ENCODE measurements around the gene TBX1.

Gene TBX1

DNA sequence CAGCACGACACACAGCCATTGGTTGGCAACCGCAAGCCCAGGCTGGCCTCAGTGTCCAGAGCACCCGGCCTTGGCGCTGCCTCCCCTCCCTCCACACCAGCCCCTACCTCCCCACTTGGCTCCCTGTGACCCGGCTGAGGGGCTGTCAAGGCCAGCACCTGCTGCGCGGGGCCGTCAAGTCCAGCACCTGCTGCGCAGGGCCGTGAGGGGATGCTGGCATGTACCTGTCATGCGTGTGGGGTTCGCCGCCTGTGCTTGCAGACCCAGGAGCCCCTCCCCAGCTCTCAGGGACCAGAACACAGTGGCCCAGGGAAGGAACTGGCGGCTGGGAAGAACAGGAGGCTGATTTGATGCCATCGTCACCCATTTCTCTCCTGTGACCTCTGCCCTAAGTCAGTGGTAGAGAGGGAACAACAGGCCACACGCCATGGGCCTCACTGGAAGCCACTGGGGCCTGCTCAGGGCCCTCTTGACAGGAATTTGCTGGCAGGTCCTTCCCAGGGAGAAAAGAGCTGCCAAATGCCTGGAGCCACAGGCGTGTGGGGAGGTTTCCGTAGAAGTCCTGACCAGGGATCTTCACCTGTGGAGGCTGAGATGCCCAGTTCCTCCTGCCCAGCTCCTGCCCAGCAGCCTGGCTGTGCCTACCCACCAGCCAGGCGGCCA lies 37.6 kb downstream of the TBX1 start:
- DNase-seq (ENCODE audit: low read depth, low spot score), result no peak

DNA sequence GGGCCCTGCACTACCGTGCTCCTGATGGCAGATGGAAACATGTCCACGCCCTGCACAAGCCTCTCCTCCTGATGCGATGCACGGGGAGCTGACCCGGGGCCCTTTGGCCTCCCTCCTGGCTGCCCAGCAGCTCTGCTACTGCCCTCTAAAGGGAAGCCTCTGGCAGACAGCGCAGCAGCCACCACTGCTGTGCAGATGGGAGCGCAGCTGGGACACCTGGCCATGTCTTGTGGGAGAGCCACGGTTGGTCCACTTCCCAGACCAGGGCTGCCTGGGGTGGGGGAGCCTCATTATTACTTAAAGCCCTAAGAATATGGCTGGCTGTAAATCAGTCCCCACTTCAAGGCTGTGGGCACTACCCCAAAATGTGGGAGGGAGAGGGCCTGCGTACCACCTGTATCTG lies 38.3 kb downstream of the TBX1 start:
- no peak for DNase-seq (ENCODE audit: low read depth, low spot score)

DNA sequence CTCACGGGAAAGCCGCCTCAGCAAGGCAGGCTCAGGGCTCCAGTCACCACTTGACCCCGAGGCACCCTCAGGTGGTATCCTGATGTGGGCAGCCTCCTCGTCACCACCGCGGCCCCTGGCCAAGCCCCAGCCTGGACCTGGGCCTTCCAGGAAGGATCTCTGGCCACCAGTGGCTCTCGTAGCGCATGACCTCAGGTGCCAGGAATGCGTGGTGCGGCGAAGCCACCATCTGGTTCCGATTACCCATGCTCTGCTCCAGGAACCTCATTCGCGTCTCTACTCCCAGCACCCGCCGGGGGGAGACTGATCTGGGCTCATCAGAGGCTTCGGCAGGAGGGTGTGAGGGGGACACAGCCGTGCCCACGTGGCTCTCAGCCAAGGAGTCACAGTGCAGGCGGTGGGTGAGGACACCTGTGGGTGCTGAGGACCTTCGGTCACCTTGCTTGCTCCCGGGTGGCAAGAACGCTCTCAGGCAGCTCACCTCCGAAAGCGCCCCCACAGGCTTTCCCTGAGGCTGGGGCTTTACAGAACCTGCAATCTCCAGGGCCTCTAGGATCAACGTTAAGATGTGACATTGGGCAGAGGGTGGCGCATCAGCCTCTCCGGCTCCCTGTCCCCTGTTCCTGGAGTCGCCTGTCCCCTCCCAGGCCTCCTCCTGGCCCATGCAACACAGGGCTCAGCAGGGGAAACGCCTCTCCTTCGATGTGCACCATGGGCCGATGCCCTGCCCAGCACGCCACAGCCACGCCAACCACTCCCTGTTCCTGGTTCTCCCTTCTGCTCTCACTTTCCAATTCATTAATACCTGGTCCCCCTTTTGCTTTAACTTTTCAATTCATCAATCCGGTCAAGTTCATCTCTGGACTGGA lies 39.0 kb downstream of the TBX1 start:
- DNase-seq (ENCODE audit: low read depth, low spot score), result no peak

DNA sequence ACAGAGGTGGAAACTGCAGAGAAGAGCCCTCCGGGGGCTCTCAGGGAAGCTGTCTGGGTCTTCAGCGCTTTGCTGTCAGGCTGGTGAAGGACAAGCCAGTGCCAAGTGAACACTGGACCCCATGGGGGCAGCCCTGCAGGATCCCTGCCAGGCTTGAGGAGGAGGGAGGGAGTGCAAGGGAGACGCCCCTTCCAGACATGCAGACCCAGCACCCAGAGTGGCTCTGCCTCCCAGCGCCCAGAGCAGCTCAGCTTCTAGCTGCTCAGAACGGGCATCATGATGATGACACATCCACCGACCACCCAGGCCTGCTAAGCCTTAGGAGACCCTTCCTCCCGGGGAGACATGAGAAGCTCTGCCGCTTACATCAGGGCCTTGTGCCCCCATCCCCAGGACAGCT lies 39.7 kb downstream of the TBX1 start:
- DNase-seq (ENCODE audit: low read depth, low spot score), result no peak

DNA sequence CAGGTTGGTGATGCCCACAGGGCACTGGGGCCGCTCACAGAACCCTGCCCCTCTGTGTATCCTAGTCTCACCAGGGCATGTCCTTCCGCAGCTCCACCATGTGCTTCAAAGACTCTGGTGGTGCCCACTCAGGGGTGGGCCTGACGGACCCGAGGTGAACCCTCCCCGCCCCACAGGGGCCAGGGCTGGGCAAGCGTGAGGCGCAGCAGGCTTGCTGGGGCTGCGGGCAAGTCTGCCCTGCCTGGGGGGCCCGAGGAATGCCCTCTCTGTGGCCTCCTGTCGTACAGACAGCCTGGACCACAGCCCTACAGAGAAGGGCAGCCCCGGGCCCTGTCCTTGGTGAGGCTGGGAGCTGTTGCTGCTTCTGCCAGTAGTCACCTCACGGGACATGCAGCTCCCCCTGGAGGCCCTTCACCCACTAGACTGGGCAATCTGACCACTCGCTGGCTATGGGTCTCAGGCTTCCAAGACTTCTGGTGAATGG lies 40.2 kb downstream of the TBX1 start:
- no peak for DNase-seq (ENCODE audit: low read depth, low spot score)

DNA sequence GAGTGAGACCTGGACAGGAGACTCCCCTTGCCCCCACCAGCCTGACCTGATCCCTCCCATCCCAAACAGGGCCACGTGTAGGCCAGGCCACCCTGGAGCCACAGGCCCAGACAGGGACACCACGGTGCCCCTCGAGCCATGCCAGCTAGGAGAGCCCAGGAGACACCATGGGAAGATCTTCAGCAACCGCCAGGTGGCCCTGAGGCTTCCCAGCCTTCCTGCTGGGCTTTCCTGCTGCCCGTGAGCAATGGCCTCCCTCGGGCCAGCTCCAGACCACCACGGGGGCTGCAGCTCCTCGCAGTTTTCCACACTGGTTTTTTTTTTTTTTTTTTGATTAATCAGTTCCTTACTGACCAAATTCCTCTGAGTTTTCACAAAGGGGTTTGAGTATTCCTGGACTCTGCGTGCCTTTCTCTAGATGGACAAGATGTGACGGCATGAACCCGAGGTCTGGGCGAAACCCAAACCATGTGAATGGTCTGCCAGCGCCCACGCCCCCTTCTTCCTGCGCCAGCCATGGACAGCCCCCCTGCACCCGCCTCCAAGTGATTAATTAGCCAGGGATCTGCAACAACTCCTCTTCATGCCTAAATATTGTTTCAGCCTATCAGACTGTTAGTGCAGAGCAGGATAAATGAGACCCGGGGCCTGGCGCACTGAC lies 40.9 kb downstream of the TBX1 start:
- no peak for DNase-seq (ENCODE audit: low read depth, low spot score)

DNA sequence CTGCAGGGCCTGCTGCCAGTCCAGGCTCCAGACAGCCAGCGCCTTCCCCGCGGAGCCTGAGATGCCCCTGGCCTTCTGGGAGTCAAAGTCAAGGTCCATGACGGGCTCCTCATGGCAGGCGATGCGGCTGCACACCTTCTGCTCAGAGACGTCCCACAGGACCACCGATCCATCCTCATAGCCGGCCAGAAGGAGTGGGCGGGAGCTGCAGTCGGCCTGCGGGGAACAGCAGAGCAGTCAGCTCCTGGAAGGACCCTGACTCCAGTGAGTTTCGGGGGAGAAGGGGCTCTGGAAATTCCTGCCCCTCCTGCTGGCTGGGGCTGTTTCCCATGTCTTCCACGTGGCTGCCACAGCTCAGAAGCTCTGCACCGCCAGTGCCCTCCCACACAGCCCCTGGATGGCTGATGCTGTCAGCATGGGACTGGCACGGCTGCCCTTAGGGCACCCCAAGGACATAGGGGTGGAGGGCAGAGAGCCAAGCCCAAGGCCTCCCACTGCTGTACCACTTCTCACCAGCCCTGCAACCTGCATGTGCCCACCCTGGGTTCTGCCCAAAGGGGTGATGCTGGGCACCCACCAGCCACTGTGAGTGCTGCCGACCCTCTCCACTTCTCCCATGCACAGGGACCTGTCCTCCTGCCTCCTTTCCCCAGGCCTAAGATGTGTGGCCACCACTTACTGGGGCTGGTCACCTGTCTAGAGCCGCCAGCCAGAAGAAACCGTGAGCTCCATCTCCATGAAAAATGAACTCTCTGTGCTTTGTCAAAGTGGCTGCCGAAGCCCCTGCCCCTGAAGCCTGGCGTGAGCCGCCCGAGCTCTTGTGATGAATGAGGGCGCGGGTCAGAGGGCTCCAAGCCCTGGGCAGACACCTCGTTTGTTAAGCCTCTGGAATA lies 41.7 kb downstream of the TBX1 start:
- no peak for DNase-seq (ENCODE audit: low read depth, low spot score)

DNA sequence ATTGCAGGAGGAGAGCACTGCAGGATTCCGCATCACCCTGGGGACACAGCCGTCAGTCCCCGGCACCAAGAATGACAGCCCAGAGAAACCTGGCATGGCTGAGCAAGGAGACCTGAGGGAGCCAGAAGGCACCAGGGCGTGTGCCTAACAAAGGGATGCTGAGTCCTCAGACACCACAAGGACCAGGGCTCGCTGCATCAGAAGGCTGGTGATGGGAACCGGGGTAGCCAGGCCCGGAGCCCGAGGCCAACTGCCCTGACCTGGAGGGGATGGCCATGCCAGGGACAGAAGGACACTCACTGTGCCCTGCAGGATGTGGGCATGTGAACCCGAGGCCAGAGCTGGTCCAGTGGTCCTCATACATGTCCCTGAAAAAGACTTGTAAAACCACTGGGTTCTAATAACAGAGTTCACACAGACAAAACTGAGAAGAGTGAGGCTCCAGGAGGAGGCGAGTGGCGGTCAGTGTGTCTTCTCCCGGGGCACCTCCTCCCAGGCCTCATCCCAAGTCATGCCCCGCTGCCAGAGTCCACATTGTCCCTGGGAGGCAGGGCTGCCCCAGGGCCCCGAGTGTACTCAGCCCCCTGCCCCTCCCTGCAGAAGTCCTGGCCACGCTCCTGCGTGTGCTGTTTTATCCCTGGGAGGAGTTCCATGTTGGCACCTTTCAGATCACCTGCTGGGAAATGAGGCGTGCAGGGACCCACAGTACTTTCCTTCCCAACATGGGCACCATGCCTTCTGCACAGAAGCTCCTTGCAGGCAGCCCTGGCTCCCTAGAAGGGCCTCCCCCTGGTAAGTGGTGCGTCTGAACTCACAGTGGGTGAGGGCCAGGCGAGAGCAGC lies 42.5 kb downstream of the TBX1 start:
- DNase-seq (ENCODE audit: low read depth, low spot score), result no peak

DNA sequence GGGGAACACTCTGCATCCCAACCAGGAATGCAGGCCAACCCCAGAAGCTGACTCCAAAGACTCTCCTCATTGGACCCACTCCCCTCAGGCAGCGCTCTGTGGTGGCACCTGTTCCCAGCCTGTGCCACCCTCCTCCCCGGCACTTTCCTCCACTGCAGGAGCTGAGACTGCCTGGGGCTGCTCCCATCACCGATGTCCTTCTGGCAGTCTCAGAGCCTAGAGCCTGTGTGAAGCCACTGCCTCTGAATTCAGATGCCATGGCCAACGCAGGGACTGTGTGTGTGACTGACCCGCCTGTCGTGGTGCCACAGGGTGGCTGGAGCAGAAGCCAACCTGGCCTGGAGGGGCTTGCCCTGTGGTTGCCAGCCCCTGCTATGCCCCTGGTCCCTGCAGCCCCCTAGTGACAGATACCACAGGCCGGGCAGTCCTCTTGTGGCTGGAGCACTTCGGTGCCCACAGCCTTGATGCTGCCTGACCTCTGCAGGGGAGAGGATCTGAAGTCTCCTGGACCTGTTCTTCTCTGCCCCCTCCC lies 43.2 kb downstream of the TBX1 start:
- no peak for DNase-seq (ENCODE audit: low read depth, low spot score)

DNA sequence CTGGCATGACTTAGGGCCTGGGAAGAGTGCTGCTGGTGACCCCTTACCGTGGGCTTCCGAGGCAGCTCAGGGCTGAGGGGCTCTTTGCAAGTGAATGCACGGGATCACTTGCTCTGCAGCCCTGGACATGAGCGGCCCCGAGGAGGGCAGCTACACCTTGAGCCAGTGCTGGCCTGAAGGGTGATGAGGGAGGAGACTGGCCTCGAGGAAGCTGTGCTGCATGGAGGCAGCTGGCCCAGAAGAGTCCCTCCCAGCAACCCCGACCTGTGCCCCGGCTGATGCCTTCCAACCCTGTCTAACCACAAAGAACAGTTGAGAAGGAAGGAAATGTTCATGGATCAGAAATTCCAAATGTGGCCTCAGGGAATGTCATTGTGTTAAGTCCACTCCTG lies 45.2 kb downstream of the TBX1 start:
- DNase-seq (ENCODE audit: low read depth, low spot score), result no peak

DNA sequence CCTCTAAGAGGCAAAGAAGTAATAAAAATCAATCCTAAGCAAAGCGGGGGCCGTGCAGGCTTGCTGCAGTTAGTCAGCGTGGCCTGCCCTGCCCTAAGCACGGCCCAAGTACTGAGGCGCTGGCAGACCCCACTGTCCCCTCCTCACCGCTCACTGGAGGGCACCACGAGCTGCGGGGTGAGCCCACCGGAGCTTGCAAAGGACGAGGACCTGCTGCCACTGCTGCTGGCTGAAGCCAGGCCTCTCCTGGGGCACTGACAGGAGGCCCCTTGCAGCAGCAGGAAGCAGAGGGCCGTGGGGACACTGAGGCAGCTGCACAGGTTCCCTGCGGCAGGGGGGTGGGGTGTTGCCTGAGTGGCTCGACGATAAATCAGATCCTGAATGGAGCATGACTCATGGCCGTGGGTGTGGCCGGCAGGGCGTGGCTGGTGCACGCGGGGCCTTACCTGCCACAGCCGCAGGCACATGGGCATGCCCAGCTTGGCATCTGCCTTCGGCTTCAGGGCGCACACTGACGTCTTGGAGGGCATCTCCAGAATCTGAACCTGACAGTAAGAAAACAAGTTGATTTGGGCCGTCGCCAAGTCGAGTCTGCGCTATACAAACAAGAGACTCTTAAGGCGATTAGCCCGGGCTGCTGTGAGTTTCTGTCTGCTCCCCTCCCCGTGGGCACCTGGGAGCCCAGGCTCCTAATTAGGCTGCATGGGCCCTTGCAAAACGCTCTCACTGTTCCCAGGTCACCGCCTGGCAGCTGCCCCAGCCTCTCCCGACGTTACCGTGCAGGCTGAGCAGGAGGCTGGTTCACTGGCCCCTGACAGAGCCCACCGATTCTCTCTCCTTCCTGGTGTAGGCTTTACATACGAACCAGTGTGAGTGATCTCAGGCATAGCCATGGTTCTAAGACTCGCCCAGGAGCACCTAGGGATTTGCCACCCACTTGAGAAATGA lies 45.9 kb downstream of the TBX1 start:
- DNase-seq (ENCODE audit: low read depth, low spot score), result no peak

DNA sequence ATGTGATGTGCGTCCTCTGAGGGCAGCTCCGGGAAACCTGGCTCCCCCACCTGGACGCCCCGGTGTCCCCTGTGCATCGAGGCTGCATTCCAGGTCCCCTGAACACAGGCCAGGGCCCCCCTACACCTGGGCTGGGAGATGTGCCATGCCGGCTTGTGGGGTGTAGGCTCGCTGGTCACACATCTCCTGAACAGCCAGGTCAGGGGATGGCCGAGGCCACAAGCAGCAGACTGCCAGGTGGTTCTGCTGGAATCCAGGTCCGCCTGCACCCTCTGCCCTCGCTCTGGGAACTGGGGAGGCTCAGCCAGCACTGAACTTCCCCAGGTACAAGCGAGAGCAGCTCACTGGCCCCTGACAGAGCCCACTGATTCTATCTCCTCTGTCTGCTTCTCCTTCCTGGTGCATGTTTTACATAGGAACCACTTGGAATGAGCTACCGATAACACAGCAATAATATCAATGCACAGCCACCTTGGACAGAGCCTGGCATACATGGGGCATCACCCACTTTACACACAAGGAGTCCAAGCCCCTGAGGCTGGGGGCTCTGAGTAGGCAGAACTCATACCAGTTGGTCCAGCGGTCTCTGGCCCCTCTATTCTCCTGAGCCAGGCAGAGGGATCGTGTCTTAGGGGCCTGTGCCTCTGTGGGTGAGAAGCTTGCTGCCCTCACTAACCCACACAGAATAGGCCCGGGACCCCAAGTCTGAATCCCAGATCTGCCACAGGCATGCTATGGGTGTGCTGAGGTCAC lies 46.8 kb downstream of the TBX1 start:
- DNase-seq (ENCODE audit: low read depth, low spot score), result no peak

DNA sequence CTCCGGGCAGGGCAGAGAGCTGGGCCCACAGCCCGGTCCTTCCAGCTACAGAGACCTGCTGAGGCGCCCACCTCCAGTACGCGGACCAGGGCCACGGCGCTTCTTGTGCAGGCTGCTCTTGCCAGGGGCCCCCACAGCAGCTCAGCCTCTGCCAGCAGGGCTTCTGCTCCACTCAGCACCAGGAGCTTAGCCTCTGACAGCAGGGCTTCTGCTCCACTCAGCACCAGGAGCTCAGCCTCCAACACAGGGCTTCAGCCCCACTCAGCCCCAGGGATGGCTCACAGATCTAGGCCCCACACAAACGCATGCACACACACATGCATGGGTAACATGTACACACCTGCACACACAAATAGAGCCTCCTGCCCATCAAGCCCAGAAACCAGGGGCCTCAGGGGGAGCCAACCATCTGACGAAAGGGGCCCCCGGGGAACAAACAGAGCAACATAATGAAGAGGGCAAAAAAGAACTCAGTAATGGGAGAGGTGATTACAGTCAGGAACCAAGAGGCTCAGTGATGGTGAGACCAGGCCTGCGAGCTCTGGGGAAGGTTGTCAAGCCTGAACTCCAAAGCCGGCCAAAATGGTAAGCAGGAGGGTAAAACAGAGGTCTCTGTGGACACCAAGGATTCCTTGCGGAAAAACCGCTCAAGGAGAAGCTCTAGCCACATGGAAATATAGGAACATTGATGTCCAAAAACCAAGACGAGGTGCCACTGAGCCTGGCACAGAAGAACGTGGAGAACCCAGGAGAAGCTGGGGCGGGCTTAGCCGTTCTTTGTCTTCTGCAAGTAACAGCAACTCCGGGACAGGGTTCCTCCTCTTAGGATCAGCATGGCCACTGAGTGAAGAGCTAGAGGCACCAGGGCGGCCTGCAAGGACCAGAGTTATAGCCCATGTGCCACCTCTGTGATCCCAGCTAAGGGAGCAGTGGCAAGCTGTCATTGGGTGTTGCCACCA lies 47.6 kb downstream of the TBX1 start:
- no peak for DNase-seq (ENCODE audit: low read depth, low spot score)

DNA sequence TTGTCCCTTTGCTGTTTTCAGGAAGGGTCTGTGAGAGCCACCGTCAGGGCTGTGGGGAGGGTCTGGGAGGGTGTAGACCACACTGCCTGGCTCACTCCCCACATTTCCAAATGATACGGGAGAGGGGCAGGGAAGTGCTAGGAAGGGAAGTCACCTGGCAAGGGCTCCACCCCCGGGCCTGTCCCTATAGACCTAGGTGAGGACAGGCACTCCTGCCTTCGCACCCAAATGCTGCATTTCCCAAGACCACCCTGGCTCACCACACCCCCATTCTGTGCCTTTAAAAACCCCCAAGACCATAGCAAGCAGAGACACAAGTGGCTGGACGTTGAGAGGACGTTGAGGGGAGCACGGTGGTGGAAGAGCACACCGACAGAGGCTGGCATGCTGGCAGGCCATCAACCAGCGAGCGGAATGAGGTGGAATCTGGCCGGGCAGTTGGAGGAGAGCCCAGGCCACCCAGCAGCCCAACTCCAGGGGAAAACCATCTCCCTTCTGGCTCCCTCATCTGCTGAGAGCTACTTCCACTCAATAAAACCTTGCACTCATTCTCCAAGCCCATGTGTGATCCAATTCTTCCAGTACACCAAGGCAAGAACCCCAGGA lies 48.4 kb downstream of the TBX1 start:
- DNase-seq (ENCODE audit: low read depth, low spot score), result no peak

DNA sequence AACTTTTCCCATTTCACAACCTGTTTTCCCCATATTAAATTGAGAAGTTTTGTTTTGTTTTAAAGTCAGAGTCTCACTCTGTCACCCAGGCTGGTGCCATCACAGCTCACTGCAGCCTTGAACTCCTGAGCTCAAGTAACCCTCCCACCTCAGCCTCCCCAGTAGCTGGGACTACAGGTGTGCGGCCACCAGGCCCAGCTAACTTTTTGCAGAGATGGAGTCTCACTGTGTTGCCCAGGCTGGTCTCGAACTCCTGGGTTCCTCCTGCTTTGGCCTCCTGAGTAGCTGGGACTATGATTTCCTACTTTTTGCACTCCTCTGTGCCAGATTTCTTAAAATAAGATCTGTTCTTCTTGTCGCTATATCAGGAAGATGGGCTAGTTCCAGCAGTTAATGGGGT lies 49.2 kb downstream of the TBX1 start:
- DNase-seq (ENCODE audit: low read depth, low spot score), result no peak

DNA sequence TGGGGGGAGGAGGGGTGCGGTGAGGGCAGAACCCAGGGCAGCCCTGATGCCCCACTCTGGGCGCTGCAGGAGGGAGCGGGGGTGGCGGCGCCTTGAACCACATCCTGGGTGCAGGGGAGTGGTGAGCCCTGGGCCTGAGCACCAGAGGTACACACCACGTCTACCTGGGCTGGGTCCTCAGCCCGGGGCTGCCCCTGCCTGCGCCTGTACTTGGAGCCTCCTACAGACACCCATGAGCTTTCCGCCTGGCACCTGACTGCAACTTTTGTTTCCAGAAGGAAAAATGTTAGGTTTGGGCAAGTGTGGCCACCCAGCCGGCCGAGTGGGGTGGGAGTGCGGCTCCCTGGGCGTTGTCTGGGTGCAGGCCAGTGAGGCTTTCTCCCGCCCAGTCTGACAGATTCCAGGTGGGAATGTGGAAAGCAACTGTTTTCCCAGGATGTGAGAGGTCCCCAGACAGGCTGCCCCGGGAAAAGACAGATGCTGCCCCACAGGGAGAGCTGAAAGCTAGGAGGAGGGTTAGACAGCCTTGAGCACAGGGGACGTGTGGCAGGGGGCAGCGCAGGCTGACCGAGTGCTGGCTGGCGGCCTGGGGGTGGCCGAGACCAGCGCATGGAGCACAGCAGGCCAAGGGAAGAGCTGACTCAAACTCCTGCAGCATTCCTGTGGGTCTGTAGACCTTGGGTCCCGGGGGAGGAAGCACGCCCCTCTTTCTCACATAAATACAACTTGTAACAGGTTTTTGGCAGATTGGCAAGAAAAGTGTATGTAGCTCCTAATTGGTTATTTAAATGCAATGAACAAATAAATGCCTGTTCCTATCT lies 50.0 kb downstream of the TBX1 start:
- no peak for DNase-seq (ENCODE audit: low read depth, low spot score)
